Mesothelial cell of epicardium (in vitro differentiated cells): ENCODE results near the gene NEU4. TPM values are rescaled to one million over a fixed set of nuclear protein-coding genes. Genes with fewer than 3 reads are reported as not detected.

Experiments used
- DNase-seq, 2 experiments: peaks; one replicate each; pipeline ENCODE4 v3.0.0; 2021; ENCODE audit warnings: low spot score in 2 of 2; ENCODE audit not compliant: unreplicated experiment in 2 of 2
- H3K27ac Mint-ChIP-seq: 2 replicates; pipeline ENCODE4 v1.8.0; 2021; ENCODE audit warnings: mixed read lengths
- H3K27me3 Mint-ChIP-seq: 2 replicates; pipeline ENCODE4 v1.8.0; 2021; ENCODE audit warnings: low read depth, mixed read lengths
- H3K36me3 Mint-ChIP-seq: 2 replicates; pipeline ENCODE4 v1.8.0; 2021; ENCODE audit warnings: mixed read lengths
- H3K4me1 Mint-ChIP-seq: 2 replicates; pipeline ENCODE4 v1.8.0; 2021; ENCODE audit warnings: mixed read lengths
- H3K4me3 Mint-ChIP-seq: 2 replicates; pipeline ENCODE4 v1.8.0; 2021; ENCODE audit warnings: mild to moderate bottlenecking, moderate library complexity, mixed read lengths
- H3K9me3 Mint-ChIP-seq: 2 replicates; pipeline ENCODE4 v1.8.0; 2021; ENCODE audit warnings: mixed read lengths
- CTCF ChIP-seq: fragments of 200-600 bp; sonication (generic); IDR thresholded peaks from one replicate; pipeline ENCODE4 v1.5.0; 2021; ENCODE audit warnings: antibody characterized with exemption; ENCODE audit not compliant: unreplicated experiment
- total RNA-seq: library from RNA; stranded (reverse); gene quantifications from 3 replicates; pipeline ENCODE4 v1.2.1, GENCODE V29; 2021

The NEU4 gene
- total RNA-seq, 1 donor from 2014 or later = 0.87 TPM

DNA sequence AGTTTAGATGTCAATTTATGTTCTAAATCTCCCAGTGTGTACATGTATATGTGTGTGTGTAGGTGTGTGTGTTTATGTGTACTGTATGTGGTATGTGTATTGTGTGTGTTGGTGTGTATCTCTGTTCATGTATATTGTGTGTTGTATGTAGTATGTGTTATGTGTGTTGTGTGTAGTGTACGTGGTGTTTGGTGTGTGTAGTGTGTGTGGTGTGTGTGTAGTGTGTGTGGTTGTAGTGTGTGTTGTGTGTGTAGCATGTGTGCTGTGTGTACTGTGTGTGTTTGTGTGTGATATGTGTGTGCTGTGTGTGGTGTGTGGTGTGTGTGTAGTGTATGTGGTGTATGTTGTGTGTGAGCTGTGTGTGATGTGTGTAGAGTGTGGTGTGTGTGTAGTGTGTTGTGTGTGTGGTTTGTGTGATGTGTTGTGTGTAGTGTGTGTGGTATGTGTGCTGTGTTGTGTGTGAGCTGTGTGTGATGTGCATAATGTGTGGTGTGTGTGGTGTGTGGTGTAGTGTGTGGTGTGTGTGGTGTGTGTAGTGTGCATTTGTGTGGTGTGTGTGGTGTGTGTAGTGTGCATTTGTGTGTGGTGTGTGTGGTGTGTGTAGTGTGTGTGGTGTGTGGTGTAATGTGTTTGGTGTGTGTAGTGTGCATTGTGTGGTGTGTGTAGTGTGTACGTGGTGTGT lies 55.3 kb downstream of the NEU4 start:
- peaks cover 38% of the 10 kb centered on the region for H3K27me3 Mint-ChIP-seq
- no peak for DNase-seq
- peaks cover 5% of the 10 kb centered on the region for H3K9me3 Mint-ChIP-seq
- no peak overlapping the region for H3K27ac Mint-ChIP-seq
- peaks cover 6% of the 10 kb centered on the region for H3K4me1 Mint-ChIP-seq
- TF ChIP-seq CTCF = no peak
- H3K4me3 Mint-ChIP-seq = no peak overlapping the region
- H3K36me3 Mint-ChIP-seq = no peaks in the 10 kb centered on the region

GRCh38 chr2:241864850-241865213 lies 55.8 kb downstream of the NEU4 start:
- no peak for TF ChIP-seq CTCF
- Mint-ChIP-seq H3K27ac (no peak overlapping the region), H3K9me3 (peaks cover 5% of the 10 kb centered on the region), H3K27me3 (peaks cover 39% of the 10 kb centered on the region), H3K36me3 (no peaks in the 10 kb centered on the region), H3K4me3 (no peak overlapping the region), H3K4me1 (peaks cover 2% of the 10 kb centered on the region)
- no peak for DNase-seq

- H3K27me3 Mint-ChIP-seq = peaks cover 39% of the 10 kb centered on the region
- H3K27ac Mint-ChIP-seq = no peak overlapping the region
- H3K4me3 Mint-ChIP-seq = no peak overlapping the region
- H3K36me3 Mint-ChIP-seq = no peaks in the 10 kb centered on the region
- TF ChIP-seq CTCF = no peak
- DNase-seq = no peak
- H3K9me3 Mint-ChIP-seq = peaks cover 5% of the 10 kb centered on the region
- peaks cover 2% of the 10 kb centered on the region for H3K4me1 Mint-ChIP-seq
Observed at GRCh38 chr2:241865416-241865956, 56.5 kb downstream of the NEU4 start.

GRCh38 chr2:241865957-241866789 lies 57.2 kb downstream of the NEU4 start:
- Mint-ChIP-seq H3K4me3 (no peak overlapping the region), H3K9me3 (peaks cover 5% of the 10 kb centered on the region)
- DNase-seq = no peak

More at GRCh38 chr2:241865957-241866789, 57.2 kb downstream of the NEU4 start:
- no peak overlapping the region for H3K27ac Mint-ChIP-seq
- peaks cover 2% of the 10 kb centered on the region for H3K4me1 Mint-ChIP-seq
- no peaks in the 10 kb centered on the region for H3K36me3 Mint-ChIP-seq
- peaks cover 39% of the 10 kb centered on the region for H3K27me3 Mint-ChIP-seq
- no peak for TF ChIP-seq CTCF

Other genes starting within 250 kb of the NEU4 start
- gene THAP4, start 172.0 kb upstream of the NEU4 start, total RNA-seq = 45.7 to 51.5 TPM (median 50.1 TPM) in 3 replicates
- 125 to 135 TPM (median 133 TPM) in 3 replicates for gene ATG4B, start 171.5 kb upstream of the NEU4 start, total RNA-seq
- 32.1 to 36.5 TPM (median 35.0 TPM) in 3 replicates for gene DTYMK, start 122.4 kb upstream of the NEU4 start, total RNA-seq
- gene ING5, start 107.2 kb upstream of the NEU4 start, total RNA-seq = 50.8 to 56.9 TPM (median 51.8 TPM) in 3 replicates
- gene D2HGDH, start 74.6 kb upstream of the NEU4 start, total RNA-seq = 55.5 to 60.3 TPM (median 56.6 TPM) in 3 replicates
- 0.86 to 1.1 TPM (median 1.1 TPM) in 3 replicates for gene GAL3ST2, start 32.4 kb upstream of the NEU4 start, total RNA-seq
- not detected in 3 replicates for gene PDCD1, start 49.7 kb downstream of the NEU4 start, total RNA-seq
- not detected in 3 replicates for gene RTP5, start 60.5 kb downstream of the NEU4 start, total RNA-seq